Stimulated activated CD8-positive, alpha-beta memory T cell treated with anti-CD3 and anti-CD28 coated beads, Interleukin-12 subunit alpha, Interleukin-12 subunit beta, amount 100 ng/mL, for 24 hours (primary cell): ENCODE measurements around the gene SLMAP.
"Not testable (repeated sequence)": the region's sequence is repeated elsewhere in the genome, so short reads cannot be mapped to it uniquely, and the experiment has no call there.

Source experiments
- DNase-seq: peaks from one replicate; pipeline ENCODE4 v3.0.0-alpha.2; 2020; ENCODE audit errors: extremely low read depth

Gene SLMAP

GRCh38 chr3:57832486-57832885 is 76.4 kb downstream of the SLMAP start:
- no peak for DNase-seq

GRCh38 chr3:57832900-57833313 is 76.8 kb downstream of the SLMAP start:
- DNase-seq = no peak

- no peak for DNase-seq
Measured at GRCh38 chr3:57833763-57834162, 77.7 kb downstream of the SLMAP start.

- DNase-seq = no peak
Measured at GRCh38 chr3:57837686-57838085, 81.6 kb downstream of the SLMAP start.

- DNase-seq = no peak
Measured at GRCh38 chr3:57838627-57839026, 82.5 kb downstream of the SLMAP start.

DNA sequence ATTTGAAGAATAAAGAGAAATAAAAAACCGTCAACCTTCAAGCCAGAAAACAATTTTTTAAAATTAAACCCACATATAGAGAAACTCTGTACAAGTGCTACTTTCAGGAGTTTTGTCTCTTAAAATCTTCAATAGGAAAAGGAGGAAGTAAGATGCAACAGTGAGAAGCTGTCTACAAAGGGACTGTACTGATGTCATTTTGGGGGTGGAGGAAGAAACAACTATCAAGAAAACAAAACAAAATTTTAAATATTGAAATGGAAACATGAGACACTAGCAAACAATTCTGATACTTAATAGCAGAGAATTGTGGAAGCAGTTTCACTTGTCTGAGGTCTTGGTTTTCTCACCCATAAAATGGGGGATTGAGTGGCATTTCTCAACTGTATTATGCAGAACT is 84.4 kb downstream of the SLMAP start:
- DNase-seq = no peak

DNA sequence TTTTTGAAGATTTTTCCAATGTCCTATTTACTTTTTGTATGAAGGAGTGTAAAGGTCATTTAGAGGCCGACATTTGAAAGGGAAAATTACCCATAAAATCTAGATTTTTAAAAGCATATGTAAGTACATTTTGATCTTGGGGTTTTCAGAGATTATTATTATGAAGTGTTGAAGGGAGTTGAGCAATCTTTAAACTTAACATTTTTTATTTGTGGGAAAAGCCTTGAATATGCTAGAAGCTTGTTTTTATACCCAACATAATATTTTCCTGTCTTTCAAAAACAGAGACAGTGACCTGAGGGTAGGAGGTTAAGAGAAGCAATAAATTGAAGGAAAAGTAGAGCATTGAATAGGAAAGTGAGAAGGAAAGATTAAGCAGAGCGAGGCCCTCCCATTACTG is 85.7 kb downstream of the SLMAP start:
- DNase-seq = no peak

DNA sequence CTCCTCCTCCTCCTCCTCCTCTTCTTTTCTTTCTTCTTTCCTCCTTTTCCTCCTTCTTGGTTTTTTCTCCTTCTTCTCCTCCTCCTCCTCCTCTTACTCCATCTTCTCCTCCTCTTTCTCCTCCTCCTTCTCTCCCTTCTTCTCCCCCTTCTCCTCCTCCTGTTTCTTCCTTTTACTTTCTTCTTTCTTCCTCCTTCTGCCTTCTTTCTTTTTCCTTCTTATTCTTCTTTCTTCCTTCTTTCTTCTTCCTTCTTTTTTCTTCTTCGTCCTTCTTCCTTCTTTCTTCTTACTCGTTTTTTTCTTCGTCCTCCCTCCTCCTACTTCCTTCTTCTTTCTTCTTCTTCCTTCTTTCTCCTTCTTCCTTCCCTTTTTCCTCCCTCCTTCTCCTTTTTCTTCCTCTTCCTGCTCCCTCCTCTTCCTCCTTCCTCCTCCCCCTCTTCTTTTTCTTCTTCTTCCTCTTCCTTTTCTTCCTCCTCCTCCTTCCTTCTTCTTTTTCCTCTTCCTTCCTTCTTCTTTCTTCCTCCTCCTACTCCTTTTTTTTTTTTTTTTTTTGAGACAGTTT is 92.1 kb downstream of the SLMAP start:
- no peak for DNase-seq

DNA sequence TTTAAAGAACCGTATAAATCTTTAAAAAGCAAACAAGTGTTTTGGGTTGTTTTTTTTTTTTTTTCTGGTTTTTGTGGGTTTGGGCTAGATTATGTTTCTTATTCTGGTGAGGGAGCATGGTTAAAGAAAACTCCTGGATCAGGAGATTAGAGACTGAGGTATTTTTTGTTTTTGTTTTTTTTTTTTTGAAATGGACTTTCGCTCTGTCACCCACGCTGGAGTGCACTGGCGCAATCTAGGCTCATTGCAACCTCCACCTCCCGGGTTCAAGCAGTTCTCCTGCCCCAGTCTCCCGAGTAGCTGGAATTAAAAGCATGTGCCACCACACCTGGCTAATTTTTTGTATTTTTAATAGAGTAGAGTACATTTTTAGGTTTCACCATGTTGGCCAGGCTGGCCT is 95.2 kb downstream of the SLMAP start:
- no peak for DNase-seq

DNA sequence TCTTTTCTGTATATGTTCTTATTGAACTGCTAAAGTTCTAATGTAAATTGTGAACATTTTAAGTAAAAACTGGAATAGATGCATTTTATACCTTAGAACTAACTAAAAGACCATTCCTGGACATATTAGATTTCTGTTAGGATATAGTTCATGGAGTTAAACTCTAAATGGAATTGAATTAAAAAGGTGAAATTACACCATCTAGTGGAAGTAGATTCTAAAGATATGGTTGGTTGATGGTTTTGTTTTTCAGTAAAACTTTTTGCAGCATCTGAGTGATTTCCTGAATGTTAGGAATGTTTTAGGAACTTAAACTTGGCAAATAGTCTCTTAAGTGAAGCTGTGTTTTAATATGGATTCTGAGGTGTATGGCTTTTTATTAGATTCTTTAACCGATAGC is 96.8 kb downstream of the SLMAP start:
- DNase-seq = no peak

DNA sequence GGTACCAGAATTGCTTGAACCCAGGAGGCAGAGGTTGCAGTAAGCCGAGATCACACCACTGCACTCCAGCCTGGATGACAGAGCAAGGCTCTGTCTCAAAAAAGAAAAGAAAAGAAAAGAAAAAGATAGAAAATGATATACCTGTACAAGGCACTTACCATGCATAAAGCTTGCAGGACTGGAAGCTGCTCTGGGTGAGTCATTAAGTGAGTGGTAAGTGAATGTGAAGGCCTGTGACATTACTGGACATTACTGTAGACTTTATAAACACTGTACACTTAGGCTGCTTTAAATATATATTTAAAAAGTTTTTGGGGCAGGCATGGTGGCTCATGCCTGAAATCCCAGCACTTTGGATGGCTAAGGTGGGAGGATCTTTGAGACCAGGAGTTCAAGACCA is 99.2 kb downstream of the SLMAP start:
- DNase-seq = no peak

GRCh38 chr3:57855943-57856342 is 99.8 kb downstream of the SLMAP start:
- DNase-seq = no peak

DNA sequence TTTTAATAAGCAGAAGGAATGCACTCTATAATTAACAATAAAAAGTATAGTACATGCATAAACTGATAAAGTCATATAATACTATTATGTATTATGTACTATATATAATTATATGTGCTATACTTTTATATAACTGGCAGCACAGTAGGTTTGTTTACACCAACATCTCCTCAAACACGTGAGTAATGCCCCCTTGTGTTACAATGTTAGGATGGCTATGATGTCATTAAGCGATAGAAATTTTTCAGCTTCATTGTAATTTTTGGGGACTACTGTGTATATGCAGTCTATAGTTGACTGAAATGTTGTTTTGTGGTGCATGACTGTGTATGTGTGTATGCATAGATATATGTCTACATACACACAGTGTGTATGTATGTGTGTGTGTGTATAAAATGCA is 100.6 kb downstream of the SLMAP start:
- DNase-seq = no peak

- DNase-seq = no peak
Measured at GRCh38 chr3:57862894-57863293, 106.8 kb downstream of the SLMAP start.

GRCh38 chr3:57863380-57863779 is 107.3 kb downstream of the SLMAP start:
- DNase-seq = no peak

DNA sequence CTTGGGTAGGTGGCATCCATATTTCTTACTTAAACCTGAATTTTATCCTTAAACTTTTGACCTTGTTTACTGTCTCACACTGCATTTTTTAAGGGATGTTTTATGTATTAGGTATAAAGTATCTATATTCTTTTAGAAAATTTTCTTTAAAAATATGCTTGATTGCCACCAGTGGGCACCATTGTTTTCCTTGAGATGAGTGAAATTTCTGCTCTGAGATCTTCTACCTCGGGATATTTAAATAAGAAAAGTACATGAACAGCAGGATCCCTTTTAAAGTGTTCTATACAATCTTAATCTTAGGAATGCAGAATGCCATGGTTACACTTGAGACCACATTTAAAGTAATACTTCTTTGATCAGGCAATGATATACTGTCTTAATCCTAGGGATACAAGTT is 108.7 kb downstream of the SLMAP start:
- DNase-seq = no peak

DNA sequence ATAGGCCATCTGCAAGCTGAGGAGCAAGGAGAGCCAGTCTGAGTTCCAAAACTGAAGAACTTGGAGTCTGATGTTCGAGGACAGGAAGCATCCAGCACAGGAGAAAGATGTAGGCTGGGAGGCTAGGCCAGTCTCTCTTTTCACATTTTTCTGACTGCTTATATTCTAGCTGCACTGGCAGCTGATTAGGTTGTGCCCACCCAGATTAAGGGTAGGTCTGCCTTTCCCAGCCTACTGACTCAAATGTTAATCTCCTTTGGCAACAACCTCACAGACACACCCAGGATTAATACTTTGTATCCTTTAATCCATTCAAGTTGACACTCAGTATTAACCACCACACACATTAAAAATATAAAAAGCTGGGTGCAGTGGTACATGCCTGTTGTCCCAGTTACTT is 113.0 kb downstream of the SLMAP start:
- DNase-seq = not testable (repeated sequence)

GRCh38 chr3:57872606-57873005 is 116.5 kb downstream of the SLMAP start:
- DNase-seq = no peak

GRCh38 chr3:57876632-57877031 is 120.5 kb downstream of the SLMAP start:
- DNase-seq = no peak

- no peak for DNase-seq
Measured at GRCh38 chr3:57877116-57877515, 121.0 kb downstream of the SLMAP start.

DNA sequence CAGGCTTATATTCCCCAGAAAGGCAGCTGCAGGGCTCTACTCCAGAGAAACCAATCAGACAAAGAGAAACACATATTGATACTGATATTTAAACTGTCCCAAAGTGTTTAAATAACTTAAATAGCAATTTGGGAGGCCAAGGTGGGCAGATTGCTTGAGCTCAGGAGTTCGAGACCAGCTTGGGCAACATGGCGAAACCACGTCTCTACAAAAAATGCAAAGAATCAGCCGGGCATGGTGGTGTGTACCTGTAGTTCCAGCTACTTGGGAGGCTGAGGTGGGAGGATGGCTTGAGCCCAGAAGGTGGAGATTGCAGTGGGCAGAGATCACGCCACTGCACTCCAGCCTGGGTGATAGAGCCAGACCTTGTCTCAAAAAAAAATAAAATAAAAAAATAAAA is 128.3 kb downstream of the SLMAP start:
- DNase-seq = not testable (repeated sequence)

GRCh38 chr3:57889807-57890206 is 133.7 kb downstream of the SLMAP start:
- no peak for DNase-seq

DNA sequence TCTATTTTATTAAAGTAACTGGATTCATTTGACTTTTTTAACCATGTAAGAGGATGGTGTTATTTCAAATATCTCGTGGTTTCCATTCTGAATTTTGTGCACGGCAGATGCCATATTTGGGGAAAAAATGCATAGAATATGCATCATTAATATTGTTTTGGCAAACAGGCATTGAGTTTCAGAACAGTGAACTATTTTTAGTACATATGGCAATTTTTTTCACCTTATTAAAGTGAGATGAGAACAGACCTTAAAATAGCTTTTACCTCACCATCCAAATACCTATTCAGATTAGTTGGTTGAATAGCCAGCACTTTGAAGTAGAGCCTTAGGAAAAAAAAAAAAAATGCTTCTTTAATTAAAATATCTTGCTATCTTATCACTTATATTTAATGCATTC is 134.8 kb downstream of the SLMAP start:
- DNase-seq = no peak

DNA sequence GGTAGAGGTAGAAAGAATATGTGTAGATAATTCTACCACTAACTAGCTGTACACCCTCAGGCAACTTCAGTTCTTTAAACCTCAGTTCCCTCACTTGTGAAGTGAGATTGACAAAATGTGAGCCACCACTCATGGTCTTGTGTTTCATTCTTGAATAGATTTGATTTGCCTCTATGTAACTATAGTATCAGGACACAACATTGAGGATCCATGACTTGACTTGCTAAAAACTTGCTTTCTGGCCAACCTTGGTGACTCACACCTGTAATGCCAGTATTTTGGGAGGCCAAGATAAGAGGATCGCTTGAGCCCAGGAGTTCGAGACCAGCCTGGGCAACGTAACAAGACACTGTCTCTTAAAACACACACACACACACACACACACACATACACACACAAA is 136.3 kb downstream of the SLMAP start:
- DNase-seq = no peak

DNA sequence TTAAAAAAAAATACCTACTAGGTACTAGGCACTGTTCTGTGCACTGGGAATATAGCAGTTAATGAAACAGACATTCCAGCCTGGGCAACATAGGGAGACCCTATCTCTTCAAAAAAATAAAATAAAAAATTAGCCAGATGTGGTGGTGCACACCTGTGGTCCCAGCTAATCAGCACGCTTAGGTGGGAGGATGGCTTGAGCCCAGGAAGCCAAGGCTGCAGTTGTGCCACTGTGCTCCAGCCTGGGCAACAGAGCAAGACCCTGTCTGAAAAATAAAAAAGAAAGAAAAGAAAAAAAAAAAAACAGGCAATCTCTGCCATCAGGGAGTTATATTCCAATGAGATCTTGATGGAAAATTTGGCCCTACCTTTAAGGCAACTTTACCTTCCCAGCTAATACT is 137.0 kb downstream of the SLMAP start:
- DNase-seq = no peak
